Measurements from ENCODE around the gene UBE2A. TPM values are rescaled to one million over a fixed set of nuclear protein-coding genes. Genes with fewer than 3 reads are reported as not detected.

Gene UBE2A
- total RNA-seq: 10 to 100 TPM; 30.5 to 35.4 (median 34.9) TPM

GRCh38 chrX:119574394-119575266 lies at the start of gene UBE2A:
TSS of gene UBE2A (plus strand) at chrX:119574563. CDS start at chrX:119574712, 149 bp downstream.
- intact Hi-C loops (cut with DNase I; ENCODE audit: low total_unique reads): no loop called here
- Histone ChIP-seq H3K36me3 (no peaks in the 10 kb centered on the region), H3K27ac (peak within 1 kb of the TSS; percentile 92 to 94), H3K4me3 (peak within 1 kb of the TSS; percentile 67 to 72 (median 69)), H3K9me3 (no peaks in the 10 kb centered on the region), H3K27me3 (peaks cover 0 to 8% of the 10 kb centered on the region in 2 donors), H3K4me1 (no peaks in the 10 kb centered on the region)
- DNase-seq (ENCODE audit: low spot score in 2 of 2): peak; percentile 79 to 83
- TF ChIP-seq POLR2A (IDR thresholded peaks at IDR 0.05): no peak
- TF ChIP-seq CTCF (IDR thresholded peaks at IDR 0.05): peak in 2 of 3 donors; percentile 11 to 23
- TF ChIP-seq POLR2AphosphoS5 (IDR thresholded peaks at IDR 0.05): peak; percentile 47 to 73 (median 54)

- Histone ChIP-seq H3K9me3 (no peaks in the 10 kb centered on the region), H3K4me1 (no peaks in the 10 kb centered on the region), H3K36me3 (no peaks in the 10 kb centered on the region), H3K27ac (no peak overlapping the region), H3K4me3 (no peak overlapping the region), H3K27me3 (no peaks in the 10 kb centered on the region)
- intact Hi-C loops (cut with DNase I; ENCODE audit: low total_unique reads): loop anchor here (5.0 kb wide), 1 partner anchor 928 kb away; no protein-coding TSS in a partner anchor
- TF ChIP-seq CTCF (IDR thresholded peaks at IDR 0.05) (no peak), POLR2A (IDR thresholded peaks at IDR 0.05) (no peak), POLR2AphosphoS5 (IDR thresholded peaks at IDR 0.05) (no peak)
- no peak for DNase-seq (ENCODE audit: low spot score in 2 of 2)
Measured at GRCh38 chrX:119529345-119530276, 44.8 kb upstream of the UBE2A start.

GRCh38 chrX:119537487-119537886 lies 36.9 kb upstream of the UBE2A start:
- Histone ChIP-seq H3K9me3 (no peaks in the 10 kb centered on the region), H3K4me1 (no peaks in the 10 kb centered on the region), H3K4me3 (no peak overlapping the region), H3K36me3 (no peaks in the 10 kb centered on the region), H3K27me3 (no peaks in the 10 kb centered on the region), H3K27ac (no peak overlapping the region)
- no peak for TF ChIP-seq POLR2AphosphoS5 (IDR thresholded peaks at IDR 0.05)
- no peak for TF ChIP-seq POLR2A (IDR thresholded peaks at IDR 0.05)
- TF ChIP-seq CTCF (IDR thresholded peaks at IDR 0.05): no peak
- DNase-seq (ENCODE audit: low spot score in 2 of 2): no peak
- intact Hi-C loops (cut with DNase I; ENCODE audit: low total_unique reads): no loop called here

- H3K9me3 ChIP-seq: no peaks in the 10 kb centered on the region
- H3K27ac ChIP-seq: no peak overlapping the region
- no peak for DNase-seq (ENCODE audit: low spot score in 2 of 2)
- TF ChIP-seq POLR2AphosphoS5 (IDR thresholded peaks at IDR 0.05): no peak
- TF ChIP-seq CTCF (IDR thresholded peaks at IDR 0.05): no peak
- TF ChIP-seq POLR2A (IDR thresholded peaks at IDR 0.05): no peak
- intact Hi-C loops (cut with DNase I; ENCODE audit: low total_unique reads): no loop called here
- no peak overlapping the region for H3K4me3 ChIP-seq
- H3K27me3 ChIP-seq: no peaks in the 10 kb centered on the region
- no peaks in the 10 kb centered on the region for H3K4me1 ChIP-seq
- H3K36me3 ChIP-seq: no peaks in the 10 kb centered on the region
Measured at GRCh38 chrX:119539872-119540271, 34.5 kb upstream of the UBE2A start.

All from breast epithelium (tissue), 4 donors.